HG03060 (cell line): ENCODE measurements around the gene HOMER3.
"Not testable (repeated sequence)": the region's sequence is repeated elsewhere in the genome, so short reads cannot be mapped to it uniquely, and the experiment has no call there.

ENCODE experiments used
- ATAC-seq: cut with Tn5 transposase; IDR thresholded peaks from one replicate; pipeline ENCODE4 v1.9.1; 2021; ENCODE audit warnings: low read depth, moderate number of reproducible peaks; ENCODE audit not compliant: unreplicated experiment

The HOMER3 gene

DNA sequence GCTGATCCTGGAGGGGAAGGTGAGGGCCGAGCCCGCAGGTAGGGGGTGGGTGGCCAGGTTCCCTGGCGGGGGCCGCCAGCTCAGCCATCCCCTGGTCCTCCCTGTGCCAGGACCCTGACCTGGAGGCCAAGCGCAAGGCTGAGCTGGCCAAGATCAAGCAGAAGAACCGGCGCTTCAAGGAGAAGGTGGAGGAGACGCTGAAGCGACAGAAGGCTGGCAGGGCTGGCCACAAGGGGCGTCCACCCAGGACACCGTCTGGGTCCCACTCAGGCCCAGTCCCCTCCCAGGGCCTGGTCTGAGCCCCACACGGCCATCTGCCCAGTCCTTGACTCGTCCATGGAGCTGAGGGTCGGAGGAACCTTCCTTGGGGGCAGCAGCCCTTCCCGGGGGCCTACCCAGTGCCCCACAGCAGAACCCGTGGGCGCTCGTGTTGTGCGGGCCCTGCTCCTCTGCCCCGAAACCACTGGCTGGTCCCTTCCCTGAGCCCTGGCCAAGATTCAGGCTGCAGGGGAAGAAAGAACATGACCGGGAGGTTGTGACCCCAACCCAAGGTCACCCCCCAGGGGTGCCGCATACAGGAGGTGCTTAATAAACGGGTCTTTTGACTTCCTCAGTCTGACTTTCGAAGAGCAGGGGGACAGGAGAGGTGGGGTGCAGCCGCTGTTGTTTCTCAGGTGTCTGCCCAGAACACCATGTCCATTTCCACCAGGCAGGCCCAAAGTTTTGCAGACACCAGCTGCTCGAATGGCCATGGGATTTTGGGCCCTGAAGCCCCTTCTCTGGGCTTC lies 12.8 kb downstream of the HOMER3 start:
- ATAC-seq = no peak

DNA sequence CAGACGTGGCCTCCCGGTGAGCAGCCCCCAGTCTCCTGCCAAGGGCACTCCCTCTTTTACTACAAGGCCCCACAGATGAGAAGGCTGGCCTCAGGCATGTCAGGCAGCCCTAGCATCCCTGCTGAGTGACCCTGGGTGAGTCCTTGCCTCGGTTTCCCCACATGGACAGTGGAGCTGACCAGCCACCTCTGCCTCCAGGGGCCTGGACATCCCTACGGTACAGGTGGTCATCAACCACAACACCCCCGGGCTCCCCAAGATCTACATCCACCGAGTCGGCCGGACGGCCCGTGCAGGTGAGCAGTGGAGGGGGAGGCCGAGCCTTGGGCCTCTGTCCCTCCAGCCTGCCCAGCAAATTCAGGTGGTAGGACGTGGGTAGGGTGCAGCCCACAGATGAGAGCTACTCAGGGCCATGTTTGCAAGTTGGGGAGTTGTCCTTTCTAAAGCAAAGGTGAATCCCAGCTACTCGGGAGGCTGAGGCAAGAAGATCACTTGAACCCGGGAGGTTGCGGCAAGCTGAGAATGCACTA lies 16.3 kb downstream of the HOMER3 start:
- no peak for ATAC-seq

DNA sequence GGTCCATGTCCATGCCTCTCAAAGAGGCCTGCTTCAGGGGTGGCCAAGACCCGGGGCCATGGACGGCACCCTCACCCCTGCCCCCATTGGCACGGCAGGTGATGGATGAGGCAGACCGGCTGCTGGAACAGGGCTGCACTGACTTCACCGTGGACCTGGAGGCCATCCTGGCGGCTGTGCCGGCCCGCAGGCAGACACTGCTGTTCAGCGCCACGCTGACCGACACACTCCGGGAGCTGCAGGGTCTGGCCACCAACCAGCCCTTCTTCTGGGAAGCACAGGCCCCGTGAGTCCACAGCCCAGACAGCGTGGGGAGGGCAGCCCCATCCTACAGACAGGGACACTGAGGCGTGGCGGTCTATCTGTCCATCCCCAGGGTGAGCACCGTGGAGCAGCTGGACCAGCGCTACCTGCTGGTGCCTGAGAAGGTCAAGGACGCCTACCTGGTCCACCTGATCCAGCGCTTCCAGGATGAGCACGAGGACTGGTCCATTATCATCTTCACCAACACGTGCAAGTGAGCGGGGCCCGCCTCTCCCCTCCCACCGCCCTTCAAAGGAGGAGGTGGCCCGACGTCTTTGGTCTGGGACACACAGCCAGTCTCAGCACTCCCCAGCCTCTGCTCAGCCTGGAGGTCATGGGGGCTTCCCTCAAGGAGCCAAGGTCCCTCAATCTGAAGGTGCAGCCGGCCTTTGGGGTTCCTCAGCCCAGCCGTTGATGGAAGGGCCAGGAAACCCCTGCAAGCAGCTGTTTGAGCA lies 18.6 kb downstream of the HOMER3 start:
- ATAC-seq = no peak

DNA sequence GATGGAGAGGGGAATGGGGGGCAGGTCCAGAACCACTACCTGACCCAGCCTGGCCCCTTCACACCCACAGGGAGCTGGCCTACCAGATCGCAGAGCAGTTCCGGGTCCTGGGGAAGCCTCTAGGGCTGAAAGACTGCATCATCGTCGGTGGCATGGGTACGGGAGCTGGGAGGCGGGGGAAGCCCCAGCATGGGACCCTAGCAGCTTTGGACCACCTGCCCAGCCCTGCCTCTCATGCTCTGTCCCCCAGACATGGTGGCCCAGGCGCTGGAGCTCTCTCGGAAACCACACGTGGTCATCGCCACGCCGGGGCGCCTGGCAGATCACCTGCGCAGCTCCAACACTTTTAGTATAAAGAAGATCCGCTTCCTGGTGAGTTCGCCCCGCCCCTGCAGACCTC lies 19.4 kb downstream of the HOMER3 start:
- no peak for ATAC-seq

DNA sequence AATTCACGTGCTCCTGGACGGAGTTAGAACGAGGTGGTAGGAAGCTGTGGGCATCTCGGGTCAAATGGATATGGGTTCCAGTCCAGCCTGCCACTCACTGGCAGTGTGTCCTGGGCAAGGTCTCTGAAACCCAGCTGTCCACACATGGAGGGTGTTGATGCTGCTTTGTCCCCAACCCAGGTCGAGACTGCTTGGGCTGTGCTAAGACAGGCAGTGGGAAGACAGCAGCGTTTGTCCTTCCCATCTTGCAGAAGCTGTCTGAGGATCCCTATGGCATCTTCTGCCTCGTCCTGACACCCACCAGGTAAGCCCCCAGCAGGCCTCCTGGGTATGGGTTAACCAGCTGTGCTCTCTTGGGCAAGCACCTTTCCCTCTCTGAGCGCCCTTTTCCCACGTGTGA lies 20.6 kb downstream of the HOMER3 start:
- ATAC-seq = no peak

DNA sequence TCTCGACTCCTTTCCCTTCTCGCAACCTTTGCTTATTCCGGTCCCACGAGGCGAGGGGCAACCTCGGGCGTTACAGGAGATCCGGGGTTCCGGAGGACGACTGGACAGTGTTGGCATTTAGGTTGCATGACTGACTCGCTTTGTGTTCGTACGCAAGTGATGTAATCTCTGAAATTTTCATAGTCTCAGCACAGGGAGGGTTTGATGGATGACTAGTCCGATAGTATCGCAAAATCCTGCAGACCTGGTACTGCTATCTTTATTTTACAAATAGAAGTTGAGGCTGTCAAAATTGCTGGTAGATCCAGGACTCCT lies 21.2 kb downstream of the HOMER3 start:
- no peak for ATAC-seq

DNA sequence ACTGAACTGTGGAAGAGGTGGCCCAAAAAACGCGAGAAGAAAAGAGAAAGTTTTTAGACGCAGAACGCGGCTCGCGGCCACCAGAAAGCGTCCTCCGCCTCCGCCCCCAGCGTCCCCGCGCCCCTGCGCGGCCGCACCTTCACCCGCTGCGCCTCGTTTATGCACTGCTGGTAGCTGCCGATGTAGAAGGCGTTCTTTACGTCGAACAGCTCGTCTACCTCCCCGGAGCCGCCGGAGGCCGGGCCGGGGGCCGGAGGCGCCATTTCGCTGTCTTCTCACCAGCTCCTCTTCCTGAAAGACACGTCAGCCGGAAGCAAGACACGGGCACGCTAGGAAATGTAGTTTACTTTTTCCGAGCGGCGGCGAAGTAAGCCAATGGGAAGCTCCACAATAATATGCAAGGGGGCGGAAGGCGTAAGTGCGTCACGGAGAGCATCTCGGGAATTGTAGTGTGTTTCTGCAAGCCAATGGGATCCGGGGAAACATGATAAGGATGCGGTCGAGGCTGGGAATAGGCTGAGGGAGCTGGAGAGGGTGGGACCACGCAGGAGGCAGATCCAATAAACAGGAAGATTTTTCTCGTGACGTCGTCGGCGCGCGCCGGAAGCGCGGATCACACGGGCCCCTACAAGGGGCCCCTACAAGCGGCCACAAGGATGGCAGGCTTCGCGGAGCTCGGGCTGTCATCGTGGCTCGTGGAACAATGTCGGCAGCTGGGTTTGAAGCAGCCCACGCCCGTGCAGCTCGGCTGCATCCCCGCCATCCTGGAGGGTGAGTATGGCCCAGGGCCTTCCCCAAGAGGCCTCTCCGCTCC lies 21.7 kb downstream of the HOMER3 start, which contains the start of the genes COPE and DDX49:
Gene COPE, minus strand, starts transcription at position 302 of the 814 bp plus-strand sequence. Its CDS starts 39 bp downstream, at position 263.
Gene DDX49, plus strand, starts transcription at position 630 of the 814 bp plus-strand sequence. Its CDS starts 27 bp downstream, at position 657.
- ATAC-seq = peak; percentile 91

DNA sequence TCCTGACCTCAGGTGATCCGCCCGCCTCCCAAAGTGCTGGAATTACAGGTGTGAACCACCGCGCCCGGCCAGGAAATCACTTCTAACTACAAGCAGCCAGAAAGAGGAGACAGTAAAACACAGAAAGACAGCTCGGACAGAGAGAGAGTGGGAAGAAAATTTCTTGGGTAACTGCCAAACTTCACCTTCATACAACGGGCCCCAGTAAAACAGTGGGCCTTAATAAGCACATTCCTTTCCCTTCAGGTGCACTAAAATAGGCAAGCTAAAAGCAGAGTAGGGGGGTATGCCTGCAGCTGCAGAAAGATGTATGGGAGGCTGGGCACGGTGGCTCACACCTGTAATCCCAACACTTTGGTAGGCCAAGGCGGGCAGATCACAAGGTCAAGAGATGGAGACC lies 23.4 kb downstream of the HOMER3 start:
- ATAC-seq = not testable (repeated sequence)

DNA sequence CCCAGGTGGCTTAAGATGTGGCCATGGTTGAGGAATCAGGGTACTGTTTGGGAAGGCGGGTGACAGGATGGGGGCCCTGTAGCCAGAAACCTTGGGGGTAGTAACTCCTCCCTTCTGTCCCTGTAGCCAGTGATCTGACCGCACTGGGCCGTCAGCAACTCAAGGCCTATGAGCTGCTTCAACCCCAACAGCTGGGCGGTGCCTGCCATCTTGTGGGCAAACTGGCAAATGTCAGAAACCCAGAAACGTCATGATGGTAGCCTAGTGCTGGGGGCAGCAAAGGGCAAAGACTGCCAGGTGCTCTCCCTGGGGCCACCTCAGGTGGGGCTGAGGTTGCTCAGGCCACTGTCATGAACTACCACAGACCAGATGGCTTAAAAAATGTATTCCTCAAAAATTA lies 25.4 kb downstream of the HOMER3 start:
- ATAC-seq = no peak

DNA sequence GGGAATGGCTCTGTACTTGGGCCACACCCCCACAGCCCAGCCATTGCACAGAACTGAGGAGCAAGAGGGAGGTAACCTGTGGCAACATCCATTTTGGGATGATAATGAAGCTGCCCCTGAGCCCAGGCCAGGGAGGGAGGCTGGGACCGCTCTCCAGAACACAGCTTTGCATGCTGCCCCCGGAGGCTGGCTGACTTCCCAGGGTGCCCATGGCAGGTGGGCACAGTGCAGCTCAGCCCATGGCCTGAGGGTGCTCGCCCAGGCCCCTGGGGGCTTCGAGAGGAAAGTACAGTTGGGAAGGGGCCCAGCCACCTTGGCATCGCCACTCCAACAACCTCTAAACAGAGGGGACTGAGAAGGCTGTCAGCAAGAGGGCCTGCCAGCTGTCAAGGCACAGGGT lies 27.6 kb downstream of the HOMER3 start:
- no peak for ATAC-seq

DNA sequence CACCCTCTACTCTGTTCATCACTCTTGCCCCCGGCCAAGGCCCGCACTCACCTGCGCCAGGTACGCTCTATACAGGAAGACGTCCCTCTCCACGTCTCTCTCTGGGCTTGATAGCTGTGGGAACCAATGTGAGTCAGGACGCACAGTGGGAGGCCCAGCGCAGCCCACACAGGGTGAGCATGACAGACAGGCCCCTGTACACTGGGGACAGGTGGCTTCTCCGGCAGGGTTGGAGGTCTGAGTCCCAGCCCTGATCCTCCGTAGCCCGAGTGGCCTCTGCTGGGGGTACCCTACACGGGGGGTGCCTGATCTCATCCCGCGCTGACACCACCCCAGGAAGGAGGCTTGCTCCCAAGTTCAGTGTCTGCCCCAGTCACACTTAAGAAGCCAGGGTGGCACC lies 28.1 kb downstream of the HOMER3 start:
- no peak for ATAC-seq

DNA sequence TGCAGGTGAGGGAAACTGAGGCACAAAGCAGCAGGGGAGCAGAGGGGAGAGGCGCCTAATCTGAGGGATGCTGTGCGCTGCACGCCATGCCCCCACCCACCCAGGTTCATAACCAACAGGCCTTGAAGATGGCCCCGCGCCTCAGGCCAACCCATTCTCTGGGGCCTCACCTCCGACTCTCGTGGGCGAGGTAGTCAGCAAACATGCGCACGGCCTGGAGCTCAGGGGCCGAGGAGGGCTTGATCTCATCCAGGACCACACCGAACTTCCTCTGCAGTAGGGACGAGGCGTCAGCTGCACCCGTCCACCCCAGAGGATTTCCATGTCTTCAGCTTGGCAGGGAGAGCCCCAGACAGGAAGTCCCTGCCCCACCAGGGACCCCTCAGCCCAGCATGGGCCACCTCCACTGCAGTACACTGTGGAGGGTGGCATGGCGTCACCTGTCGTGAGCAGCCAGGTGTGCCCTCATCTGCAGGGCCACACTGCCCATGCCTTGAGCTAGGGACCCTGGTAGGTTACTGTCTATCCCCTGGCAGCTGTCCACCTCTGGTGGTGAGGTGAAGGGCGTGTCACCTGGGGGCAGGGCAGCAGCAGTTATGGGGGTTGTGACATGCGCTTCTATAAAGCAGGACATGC lies 30.1 kb downstream of the HOMER3 start:
- no peak for ATAC-seq

DNA sequence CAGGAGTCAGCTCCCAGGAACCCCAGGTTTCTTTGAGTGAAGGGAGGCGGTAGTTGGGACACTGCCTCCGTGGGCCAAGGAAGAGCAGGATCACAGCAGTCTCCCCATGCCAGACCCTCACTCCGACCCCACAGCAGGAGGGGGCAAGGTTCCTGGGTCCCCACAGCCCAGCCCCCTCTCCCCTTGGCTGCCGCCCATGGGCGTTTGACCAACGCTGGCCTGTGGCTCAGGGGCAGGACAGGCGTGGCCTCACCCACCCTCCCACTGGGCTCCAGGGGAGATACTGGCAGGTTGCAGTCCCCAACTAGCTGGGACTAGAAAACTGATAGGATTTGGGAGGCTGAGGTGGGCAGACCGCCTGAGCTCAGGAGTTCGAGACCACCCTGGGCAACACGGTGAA lies 31.0 kb downstream of the HOMER3 start:
- no peak for ATAC-seq

DNA sequence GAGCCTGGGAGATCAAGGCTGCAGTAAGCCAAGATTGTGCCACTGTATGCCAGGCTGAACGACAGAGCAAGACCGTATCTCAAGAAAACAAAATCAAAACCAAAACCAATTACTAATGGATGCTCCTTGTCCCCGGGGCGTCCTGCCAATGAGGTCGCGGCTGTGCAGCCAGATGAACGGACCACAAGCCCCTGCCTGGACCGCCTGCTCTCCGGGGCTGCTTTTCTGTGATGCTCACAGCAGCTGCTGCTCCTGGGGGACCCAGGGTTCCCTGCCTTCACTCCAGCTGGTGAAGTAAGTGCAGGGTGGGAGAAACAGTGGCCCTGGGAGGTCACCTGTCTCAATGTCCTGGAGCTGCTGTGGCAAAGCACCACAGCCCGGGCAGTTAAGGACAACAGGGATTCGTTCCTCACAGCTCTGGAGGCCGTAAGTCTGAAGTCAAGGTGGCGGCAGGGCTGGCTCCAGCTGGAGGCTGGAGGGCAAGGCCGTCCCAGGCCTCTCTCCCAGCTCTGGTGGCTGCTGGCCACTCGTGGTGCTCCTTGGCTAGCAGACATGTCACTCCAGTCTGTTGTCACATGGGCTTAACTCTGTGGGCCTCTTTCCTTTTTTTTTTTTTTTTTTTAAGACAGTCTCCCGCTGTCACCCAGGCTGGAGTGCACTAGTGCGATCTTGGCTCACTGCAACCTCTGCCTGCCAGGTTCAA lies 31.9 kb downstream of the HOMER3 start:
- ATAC-seq = no peak

DNA sequence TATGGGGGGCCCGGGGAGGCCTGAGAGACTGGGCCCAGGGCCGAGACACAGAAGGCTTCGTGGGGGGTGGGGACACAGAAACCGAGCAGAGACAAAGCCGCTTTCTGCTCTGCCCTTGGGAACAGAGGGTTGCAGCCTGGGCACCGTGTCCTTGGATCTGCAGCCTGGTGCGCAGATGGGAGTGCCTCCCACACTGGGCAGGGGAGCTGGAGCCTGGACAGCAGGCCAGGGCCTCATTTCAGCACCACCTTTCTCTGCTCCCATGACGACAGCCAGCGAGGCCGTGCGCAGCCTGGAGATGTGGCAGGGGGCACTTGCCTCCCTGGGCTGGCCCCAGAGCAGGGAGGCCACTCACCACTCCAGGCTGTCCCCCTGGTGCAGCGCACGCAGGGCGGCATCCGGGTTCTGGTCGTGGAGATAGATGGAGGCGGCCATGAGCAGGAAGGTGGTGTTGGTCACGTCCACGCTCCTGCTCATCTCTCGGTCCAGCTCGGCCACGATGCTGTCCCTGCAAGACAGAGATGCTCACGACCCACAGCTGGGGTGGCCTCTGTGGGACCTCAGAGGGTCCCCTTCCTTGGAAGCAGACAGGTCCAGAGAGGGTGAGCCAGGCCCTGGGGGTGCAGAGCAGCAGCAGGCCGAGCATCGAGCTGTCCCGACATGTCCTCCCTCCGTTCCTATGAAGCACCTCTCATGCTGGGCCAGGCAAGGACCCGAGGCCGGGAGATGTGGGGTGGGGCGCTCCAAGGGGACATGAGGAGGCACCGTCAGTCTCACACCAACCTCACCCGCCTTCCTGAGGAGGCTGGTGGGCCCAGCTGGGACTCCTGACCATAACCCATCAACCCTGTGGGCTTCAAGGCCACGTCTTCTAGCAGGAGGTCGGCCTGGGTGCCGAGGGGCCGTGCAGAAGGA lies 34.2 kb downstream of the HOMER3 start:
- ATAC-seq = no peak

DNA sequence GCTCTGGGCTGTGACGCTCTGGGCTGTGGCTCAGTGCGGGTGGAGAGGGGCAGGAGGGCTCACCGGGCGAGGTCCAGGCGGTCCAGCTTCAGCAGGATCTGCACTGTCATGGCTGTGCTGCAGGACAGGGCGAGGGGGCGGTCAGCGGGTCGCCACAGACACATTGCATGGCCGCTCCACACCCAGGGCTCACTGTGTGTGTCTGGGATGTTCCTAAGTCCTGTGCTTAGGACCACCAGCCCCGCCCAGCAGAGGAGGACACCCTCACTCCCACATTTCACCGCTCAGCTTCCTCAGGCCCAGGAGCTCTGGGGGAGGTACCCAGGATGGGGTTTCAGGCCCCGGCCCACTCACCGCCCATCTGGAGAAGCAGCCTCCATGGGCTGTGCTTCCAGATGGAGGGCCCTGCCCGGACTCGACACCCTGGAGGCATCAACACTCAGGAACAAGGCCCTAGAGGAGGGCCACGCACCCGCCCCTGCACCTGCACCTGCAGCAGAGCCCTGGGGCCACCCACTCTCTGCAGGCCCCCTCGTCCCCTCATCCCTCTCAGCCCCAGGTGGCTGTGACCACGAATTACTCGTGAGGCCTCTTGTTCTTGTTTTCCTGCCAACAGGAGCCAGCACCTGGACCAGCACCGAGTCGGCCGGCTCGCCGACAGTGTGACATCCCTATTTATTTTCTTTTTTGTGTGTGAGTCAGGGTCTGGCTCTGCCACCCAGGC lies 35.3 kb downstream of the HOMER3 start:
- no peak for ATAC-seq

DNA sequence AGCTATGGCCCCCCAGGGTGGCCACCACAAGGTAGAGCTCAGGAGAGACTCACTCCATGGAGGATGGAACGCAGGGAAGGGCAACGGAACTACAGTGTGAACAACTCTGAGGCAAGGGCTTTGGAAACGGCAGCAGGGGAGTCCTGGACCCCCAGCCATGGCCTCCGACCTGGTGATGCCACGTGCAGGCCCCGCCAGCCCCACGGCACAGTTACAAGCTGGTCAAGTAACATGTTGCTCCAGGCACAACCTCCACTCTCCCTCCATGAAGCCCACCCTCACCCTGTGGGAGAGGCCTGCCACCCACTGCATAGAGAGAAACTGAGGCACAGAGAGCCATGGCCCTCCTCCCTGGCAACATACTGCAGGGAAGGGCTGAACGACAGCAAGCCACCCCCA lies 36.0 kb downstream of the HOMER3 start:
- no peak for ATAC-seq
